Measurements from ENCODE around the gene FAM241B.

The FAM241B gene

DNA sequence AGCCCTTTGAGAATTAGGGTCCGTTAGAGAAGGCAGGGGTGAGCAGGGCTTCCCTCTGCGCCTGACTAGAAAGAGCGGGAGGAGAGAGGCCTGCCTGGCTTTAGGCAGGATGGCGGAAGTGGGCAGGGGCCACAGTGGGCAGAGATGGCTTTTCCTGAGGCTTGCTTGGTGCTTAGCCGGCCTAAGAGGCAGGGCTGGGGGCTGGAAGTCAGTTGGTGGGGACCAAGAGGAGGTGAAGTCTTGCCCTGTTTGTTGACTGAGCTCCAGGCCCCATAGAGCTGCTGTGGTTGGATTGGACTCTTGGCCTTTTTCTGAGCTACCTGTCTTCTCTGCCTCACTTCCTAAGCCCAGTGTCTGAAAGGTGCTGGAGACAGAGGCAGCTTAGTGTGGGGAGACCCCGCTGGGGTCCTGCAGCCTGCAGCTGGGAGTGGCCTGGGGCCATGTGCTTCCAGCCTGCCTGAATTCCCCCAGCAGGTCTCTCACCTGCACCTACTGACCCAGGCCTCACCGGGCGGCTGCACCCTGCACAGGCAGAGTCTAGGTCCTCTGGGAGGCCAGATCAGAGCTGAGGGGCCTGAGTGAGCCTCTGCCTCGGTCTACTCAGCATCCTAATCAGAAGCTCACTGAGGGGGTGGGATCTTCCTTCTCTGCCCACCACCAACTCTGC is 4.8 kb downstream of the FAM241B start:
- no peak for DNase-seq (ENCODE audit: low read depth in 2 of 2)

DNA sequence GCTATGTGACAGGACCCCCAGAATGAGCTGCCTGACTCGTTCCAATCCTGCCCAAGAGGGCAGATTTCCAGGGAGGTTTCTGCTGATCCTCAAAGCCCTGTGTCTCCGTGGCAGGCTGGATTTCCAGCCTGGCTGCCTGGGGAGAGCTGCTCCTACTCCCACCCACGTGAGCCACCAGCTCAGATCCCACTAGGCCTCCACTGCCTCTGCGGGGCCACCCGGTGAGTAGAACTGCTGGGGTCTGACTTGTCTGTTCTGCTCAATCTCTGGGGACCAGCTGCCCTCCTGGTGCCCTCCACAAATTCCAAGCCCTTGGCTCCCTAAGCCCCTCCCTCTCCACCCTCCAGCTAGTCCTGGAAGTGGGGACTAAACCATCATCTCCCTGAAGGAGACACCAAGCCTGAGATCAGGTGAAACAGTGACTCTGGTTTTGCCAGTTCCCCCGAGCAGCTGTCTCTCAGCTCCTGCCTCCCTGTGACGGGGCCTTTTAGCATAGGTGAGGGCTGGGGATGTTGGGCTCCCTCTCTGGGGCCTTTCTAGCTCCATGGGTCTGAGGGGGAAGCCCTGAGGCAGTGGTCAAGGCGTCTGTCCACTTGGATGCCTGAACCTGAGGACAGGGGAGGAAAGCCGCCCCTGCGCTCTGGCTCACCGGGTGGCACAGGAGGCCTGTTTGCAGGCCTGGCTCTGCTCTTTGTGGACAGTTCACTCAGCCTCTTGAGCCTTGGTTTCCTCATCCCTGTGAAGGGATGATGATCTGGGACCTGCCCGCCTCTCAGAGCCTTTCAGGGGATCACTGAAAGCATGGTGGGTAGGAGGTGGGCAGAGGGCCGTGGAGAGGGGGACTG is 5.6 kb downstream of the FAM241B start:
- DNase-seq (ENCODE audit: low read depth in 2 of 2): no peak

DNA sequence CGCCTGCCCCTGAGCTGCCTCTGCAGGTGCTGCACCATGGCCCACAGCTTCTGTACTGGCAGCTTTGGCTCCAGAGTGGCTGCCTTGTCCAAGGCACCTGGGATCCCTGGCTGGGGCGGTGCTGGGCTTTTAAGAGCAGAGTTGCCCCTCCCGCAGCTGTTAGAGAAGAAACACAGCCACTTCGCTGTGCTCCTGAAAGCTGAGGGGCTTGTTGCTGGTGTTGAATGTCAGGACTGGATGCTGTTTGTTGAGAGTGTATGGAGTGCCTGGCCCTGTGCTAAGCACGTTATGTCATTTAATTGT is 6.2 kb downstream of the FAM241B start:
- no peak for DNase-seq (ENCODE audit: low read depth in 2 of 2)

DNA sequence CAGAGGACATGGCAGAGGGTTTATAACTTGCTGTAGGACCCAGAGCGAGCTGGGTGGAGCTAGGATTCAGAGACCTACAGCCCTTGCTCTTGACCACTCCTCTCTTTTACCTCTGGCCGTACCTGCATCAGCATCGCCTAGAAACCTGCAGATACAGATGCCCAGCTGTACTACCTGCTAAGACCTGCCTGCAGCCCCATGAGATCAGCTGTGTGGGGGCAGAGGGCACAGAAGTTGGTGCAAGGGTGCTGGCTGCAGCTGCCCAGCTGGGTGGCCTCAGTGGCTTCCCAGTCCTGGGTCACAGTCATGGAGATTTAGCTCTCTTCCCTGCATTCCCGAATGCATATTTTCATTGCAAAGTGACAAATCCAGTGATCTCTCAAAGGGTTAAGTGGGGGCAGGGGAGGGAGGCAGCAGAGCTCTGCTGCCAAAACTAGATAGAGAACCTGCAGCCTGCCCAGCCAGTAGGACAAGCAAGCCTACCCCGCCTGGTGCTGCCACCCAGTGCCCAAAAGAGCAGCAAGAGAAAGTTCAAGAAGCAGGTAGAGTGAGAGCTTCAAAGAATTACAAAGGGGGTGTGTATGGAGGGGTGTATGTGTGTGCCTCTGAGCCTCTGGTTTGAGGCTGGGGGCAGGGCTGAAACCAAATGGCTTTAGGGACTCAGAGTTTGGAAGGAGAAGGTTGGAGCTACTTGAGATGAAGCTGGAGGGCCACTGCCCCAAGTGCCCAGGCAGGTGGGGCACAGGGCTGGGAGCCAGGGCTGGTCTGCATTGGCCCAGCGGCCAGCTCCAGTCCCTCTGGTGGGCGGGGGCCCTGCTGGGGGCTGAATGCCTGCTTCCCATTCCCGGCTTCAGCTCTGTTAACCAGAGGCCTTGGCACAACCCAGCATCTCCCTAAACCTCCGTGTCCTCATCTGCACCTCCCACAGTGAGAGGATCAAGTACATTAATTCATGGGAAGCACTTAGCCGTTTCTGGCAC is 6.9 kb downstream of the FAM241B start:
- DNase-seq (ENCODE audit: low read depth in 2 of 2): no peak

DNA sequence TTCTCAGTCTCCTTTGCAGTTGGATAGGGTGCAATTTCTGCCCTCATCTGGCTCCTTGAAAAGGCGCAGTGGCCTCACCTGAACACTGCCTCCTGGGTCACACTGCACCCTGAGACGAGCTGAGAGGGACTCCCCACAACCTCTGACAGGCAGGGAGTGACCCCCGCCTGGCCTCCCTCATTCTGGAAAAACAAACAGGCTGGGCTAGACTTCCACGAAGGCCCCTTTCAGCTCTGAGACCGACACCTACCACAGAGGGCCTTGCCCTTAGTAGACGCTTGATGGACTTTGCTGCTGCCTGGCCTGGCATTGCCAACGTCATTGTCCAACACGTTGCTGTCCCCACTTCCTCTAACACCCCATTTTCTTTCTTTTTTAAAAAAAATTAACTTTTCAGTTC is 8.6 kb downstream of the FAM241B start:
- DNase-seq (ENCODE audit: low read depth in 2 of 2): no peak

DNA sequence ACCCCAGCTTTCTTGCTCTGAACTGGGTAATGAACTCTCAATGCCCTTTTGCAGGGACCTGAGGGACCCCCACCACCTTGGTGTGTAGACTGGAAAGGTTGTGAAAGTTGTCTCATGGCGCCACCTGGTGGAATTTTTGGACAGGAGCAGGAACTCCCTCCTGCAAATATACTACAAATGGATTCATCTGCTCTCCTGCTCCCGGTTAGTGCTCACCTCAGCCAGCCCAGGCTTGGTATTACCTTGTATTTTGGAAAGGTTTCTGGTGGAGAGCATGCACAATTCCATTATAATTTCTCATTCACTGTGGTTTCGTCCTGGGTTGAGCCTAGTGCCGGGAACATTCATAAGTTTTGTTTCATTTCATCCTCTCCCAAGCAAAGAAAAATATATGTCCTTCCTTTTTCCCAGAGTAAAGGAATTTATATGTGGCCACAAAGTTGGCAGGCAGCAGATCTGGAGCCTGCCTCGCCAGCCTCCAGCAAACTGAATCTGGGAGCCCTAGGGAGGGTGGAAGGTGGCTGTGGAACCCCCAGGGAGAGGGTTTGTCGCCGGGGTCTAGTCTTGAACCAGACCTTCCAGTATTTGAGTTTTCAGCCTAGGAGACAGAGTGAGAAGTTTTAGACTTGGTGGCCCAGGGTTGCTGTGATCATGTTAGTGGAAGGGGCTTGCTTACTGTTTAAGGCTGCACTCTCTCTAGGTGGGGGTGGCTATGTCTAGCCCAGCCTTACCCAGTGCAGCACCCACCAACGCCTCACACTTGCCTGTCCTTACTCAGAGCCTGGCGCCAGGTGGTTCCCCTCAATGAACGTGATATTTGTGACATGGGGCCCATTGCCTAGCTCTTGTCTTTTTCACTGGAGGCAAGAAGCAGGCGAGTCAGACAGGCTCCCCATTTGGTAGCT is 9.5 kb downstream of the FAM241B start:
- DNase-seq (ENCODE audit: low read depth in 2 of 2): peak; percentile 53 to 67

DNA sequence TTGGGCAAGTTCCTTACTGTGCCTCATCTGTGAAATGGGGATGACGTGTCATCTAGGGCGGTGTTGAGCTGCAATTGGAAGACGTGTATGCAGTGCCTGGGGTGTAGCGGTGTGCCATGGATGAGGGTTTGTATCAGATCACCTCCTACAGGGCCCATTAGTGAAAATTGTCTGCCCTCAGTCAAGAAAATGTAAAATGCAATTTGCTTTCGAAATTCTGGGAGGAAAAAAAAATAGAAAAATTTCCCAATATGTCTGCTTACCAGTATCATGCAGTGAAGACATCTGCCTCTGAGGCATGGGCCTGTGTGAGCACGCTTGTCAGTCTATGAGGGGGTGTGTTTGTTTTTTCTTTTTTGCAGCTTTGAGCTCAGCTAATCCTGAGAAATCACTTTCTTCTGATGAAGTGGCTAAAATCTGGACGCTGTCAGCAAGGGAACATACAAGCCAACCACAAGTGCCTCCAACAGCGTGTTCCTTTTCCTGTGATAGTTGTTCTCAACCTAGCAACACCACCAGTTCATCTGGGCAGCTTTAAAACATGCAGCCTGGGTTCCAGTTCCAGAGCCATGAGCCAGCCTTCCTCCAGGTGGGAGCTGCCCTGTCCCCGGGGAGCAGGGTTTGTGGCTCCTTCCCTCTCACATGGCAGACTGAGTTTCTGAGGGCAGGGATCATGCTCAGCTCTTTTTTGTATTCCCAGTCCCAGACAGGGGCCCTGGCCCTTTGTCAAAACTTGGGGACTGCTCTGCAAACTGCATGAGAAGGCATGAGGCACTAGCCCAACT is 10.3 kb downstream of the FAM241B start:
- DNase-seq (ENCODE audit: low read depth in 2 of 2): no peak

DNA sequence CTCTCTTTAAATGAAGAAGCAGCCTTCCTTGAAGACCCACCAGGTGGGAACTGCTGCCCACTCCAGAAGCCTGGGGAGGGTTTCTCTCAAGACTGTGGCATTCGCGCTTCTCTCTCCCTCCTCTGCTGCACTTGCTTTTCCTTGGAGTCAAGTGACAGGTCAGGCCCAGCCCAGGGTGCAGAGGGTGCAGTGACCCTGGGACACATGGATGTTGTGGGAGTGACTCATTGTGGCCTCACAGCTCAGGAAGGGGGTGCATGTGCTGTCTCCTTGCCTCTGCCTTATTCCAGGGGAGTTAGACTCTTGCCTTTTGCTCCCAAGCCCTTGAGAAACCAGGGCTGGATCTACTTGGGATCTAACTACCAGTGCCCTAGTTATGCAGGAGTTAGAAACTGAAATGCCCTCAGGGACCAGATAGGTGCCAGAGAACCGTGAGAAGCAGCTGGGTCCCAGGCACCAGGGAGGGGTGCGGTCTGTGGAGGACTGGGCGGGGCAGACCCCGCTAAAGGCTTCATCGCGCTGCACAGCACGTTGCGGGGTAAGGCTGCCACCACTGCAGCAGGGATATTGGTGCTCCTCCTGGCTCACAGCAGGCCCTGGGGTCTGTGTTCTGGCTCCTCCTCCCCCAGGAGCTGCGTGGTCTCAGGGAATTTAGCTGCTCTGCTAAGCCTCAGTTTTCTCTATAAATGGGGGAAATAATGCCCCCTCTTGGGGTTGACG is 11.4 kb downstream of the FAM241B start:
- DNase-seq (ENCODE audit: low read depth in 2 of 2): no peak

DNA sequence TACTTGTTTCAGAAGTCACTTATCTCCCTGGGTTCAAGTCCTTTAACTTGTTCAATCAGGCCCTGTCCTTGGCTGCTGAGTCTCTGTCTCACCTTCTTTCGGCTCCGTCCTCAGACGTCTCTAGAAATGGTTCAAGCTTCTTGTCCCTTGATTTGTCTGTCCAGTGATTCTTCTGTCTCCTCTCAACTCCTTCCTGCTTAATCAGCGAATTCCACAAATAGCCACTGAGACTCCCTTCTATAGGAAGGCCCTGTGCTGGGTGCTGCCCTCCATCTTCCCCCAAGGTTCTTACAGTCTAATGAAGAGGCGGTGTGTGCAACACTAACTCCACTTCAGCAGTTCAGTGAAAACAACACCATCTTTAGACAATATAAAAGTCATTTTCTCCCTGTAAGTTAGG is 12.7 kb downstream of the FAM241B start:
- DNase-seq (ENCODE audit: low read depth in 2 of 2): no peak

DNA sequence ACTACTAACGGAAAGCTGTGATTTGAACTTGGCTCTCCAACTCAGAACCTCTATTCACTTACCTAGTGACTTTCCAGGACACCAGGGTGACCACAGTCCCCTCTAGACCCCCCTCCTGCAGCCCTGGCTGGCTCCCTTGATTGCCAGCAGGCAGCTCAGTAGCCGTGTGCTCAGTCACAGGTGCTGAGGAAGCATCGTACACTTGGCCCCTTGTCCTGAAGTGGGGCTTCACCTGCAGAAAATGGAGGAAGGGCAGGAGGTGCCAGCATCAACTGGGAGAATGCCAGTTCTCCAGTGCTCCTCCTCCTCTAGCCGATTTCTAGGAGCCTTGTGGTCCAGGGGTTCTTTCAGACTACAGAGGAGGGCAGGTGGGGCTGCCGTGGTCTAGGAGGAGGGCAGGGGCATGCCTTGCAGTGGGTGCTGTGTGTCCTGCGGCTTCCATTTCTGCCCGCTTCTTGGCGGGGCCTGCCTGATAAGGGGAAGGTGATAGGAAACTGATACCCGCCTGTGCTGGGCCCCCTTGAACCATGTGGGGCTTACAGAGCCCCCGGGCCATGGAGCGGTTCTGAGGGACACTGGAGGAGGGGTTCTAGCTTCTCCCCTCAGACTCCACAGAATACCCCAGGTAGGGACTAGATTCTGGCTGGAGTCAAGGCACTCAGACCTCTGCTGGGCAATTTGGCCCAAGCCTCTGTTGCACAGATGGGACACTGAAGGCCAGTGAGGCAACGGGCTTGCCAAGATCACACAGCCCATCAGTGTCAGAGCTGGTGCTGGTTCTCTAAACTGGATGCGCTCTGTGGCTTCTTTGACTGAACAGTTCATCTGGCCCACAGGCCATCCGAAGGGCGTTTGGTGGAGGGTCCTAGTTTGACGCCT is 14.0 kb downstream of the FAM241B start:
- no peak for DNase-seq (ENCODE audit: low read depth in 2 of 2)

DNA sequence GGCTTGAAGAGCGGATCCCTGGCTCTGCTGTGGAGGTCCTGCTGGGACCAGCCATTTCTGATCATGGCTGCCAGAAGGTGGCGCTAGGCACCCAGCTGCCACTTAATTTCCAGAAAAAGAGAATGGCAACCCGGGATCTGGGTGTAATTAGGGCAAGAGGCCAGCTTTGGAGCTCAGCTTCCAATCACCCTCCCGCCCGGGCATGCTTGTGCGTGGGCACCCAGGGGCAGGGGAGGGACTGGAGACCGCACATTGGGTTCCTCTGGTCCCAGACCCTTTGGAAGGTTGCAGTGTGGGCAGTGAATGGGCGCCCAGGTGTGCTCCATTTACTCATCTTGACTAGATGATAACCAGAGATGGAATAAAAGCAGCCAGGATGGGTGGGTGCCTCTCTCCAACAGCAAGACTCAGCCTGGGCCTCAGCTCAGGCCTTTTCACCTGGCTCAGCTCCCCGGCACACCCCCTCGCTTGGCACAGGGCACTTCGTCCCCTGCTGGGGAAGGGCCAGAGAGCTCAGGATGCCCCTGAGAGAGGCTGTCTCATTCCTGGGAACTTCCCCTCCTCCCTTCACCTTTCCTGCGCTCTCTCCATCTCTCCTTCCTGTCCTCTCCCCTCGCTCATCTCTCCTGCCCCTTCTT is 14.7 kb downstream of the FAM241B start:
- peak in 1 of 2 donors; percentile 24 for DNase-seq (ENCODE audit: low read depth in 2 of 2)

DNA sequence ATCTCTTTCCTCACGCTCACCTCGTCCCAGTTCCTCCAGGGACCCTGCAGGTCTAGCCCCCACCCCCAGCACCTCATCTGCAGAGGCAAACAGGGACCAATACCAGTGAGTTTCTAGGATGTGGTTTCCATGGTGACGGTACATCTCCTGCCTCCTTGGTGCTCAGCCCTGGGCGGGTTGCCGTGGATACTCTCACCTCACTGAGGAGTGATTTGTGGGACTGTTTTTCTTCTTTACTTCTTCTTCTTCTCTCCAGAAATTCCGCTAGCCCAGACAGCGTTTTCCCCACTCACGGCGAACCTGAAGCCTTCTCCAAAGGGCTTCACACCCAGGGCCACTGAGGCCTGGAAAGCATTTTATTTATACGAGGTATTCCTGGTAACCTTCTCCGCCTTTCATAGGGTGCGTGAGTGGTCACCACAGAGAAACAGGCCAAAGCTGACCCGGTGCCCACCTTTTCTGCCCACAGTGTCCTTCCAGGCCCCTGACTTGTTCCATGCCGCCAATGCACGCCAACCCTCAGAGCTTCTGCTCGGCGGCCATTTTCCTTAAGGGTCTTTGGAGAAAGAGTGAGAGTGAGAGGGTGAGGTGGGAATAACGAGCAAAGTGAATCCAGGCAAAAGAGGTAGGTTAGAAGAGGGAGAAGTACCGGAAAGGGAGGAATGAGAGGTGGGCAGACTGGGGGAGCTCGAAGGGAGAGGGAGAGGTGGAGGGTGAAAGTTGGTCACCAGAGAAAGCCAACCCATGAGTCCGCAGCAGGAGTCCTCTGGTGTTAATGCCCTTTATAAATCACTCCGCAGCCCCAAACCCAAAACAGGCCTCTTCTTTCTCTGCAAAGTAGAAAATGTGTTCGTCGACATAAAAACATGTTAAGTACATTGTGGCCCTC is 15.5 kb downstream of the FAM241B start:
- no peak for DNase-seq (ENCODE audit: low read depth in 2 of 2)

DNA sequence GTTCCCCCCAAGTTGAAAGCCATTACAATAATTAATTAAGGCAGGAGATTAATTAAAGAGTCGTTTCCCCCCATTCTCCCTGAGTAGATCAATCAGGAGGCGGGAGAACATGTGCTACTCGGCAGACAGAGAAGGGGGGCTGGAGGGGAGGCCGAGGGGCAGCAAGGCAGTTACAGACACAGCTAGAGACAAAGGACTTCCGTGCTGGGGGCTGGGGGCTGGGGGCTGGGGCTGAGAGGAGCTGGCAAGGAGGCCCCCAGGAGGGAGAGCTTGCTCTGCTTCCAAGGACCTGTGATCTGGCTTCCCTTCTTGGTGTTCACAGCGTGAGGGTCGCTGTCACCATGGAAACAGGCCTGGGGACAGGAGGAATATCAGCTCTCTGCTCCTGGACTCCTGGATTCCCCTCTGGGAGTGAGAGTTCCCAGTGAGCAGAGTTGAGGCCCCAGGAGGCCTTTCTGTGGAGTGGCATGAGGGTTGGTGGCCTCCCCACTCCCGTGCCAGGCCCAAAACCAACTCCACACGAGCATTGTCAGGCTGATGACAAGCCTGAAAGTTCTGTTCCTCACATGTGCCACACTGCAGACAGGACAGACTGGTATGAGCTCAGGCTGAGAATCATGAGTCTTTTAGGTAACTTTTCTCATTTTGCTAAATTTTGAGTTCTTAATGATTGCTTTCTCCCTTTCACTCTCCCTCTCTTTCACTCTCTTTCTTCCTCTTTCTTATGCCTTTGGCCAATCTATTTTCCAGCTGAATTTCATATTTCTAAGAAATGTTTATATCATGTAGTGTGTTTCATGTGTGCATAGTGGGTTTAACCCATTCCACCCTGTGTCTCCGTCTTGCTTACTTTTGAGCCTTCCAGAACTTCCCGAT is 16.4 kb downstream of the FAM241B start:
- no peak for DNase-seq (ENCODE audit: low read depth in 2 of 2)

DNA sequence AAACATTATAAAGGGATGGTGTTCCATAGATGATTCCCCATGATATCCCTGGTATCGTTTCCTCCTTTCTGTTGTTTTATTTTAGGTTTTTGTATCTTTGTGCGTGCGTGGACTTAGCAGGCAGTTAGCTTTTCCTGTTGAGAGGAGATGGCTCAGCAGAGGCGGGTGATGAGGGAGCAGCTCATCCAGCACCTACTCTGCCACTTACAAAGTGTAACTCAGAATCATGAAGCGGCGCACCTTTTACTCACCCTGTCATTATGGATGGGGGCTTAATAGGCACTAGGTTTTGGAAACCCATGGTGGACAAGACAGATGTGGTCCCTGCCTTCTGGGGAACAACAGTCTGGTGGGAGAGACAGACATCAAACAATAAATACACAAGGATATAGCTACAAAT is 17.1 kb downstream of the FAM241B start:
- no peak for DNase-seq (ENCODE audit: low read depth in 2 of 2)

DNA sequence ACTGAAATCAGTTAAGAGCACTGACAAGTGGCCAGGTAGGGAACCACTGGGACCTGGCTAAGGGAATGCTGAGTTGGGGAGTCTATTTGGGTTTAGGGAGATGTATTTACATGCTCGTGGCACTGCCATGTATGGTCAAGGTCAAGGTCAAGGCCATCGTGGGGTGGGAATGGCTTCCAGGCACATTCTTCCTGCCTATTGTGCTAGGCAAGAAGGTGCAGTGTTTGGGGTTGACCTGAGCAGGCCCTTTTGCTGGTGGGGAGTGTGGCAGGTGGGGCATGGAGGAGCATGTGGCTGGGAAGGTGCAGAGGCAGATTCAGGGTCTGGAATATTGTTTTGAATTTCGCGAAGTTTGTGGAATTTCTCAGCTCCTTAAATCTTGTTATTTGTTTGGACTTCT is 17.8 kb downstream of the FAM241B start:
- no peak for DNase-seq (ENCODE audit: low read depth in 2 of 2)

DNA sequence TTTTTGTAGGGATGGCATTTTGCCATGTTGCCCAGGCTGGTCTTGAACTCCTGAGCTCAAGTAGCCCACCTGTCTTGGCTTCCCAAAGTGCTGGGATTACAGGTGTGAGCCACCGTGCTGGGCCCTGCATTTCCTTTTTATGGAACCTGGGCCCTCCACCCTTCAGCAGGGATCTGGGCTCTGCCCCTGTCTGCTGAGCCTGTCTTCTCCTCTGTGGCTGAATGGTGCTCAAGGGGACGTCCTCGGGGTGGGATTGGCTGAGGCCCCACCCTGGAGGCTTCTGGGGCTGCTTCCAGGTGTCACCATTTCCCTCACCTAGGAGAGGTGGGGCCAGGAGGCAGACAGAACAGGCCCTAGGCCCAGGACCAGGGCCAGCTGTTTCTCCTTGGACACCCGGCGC is 18.4 kb downstream of the FAM241B start:
- no peak for DNase-seq (ENCODE audit: low read depth in 2 of 2)

Data from stimulated activated CD4-positive, alpha-beta T cell treated with anti-CD3 and anti-CD28 coated beads, Interleukin-1b, Interleukin-23, amount 100 ng/mL, for 4 hours (primary cell).